KMS-11 (cell line): ENCODE measurements around the gene MAJIN.

ENCODE experiments used
- H2AFZ ChIP-seq: fragments of 200-600 bp; sonication (generic); 2 replicates; pipeline ENCODE4 v1.6.1; 2016; ENCODE audit warnings: antibody characterized with exemption, mixed run types, low read depth
- H3K27ac ChIP-seq: fragments of 200-600 bp; sonication (generic); 2 replicates; pipeline ENCODE4 v1.6.1; 2016; ENCODE audit warnings: mild to moderate bottlenecking, mixed run types
- H3K27me3 ChIP-seq: fragments of 200-600 bp; sonication (generic); 2 replicates; pipeline ENCODE4 v1.6.1; 2017; ENCODE audit warnings: mild to moderate bottlenecking, low read depth, mixed run types, moderate library complexity; ENCODE audit not compliant: insufficient read depth
- H3K36me3 ChIP-seq: fragments of 200-600 bp; sonication (generic); 2 replicates; pipeline ENCODE4 v1.6.1; 2017; ENCODE audit warnings: mild to moderate bottlenecking, mixed run types; ENCODE audit not compliant: insufficient read depth
- H3K4me1 ChIP-seq: fragments of 200-600 bp; sonication (generic); 2 replicates; pipeline ENCODE4 v1.6.1; 2016; ENCODE audit warnings: mild to moderate bottlenecking, low read depth, mixed run types; ENCODE audit not compliant: poor library complexity, severe bottlenecking
- H3K4me2 ChIP-seq: fragments of 200-600 bp; sonication (generic); 2 replicates; pipeline ENCODE4 v1.7.0; 2016; ENCODE audit warnings: mild to moderate bottlenecking, mixed run types
- H3K4me3 ChIP-seq: fragments of 200-600 bp; sonication (generic); IDR thresholded peaks from 2 replicates; pipeline ENCODE4 v1.6.1; 2017; ENCODE audit warnings: low read depth, low read length, mixed read lengths; ENCODE audit not compliant: insufficient read depth
- H3K79me2 ChIP-seq: fragments of 200-600 bp; sonication (generic); 2 replicates; pipeline ENCODE4 v1.6.1; 2016; ENCODE audit warnings: low read depth, mixed run types; ENCODE audit not compliant: insufficient read depth
- H3K9ac ChIP-seq: fragments of 200-600 bp; sonication (generic); 2 replicates; pipeline ENCODE4 v1.6.1; 2016; ENCODE audit warnings: mild to moderate bottlenecking, mixed run types
- H4K20me1 ChIP-seq: fragments of 200-600 bp; sonication (generic); 2 replicates; pipeline ENCODE4 v1.6.1; 2016; ENCODE audit warnings: mild to moderate bottlenecking, mixed run types; ENCODE audit not compliant: insufficient read depth
- TF ChIP-seq, protein P1 (sequence below): fragments of 200-600 bp; sonication (generic); conservative IDR thresholded peaks from 2 replicates; pipeline ENCODE4 v1.6.1; 2017; ENCODE audit warnings: low read depth, mild to moderate bottlenecking, antibody characterized with exemption, low read length, moderate library complexity, mixed read lengths

The MAJIN gene

GRCh38 chr11:64960719-64961118, 11.2 kb downstream of the MAJIN start:
- H3K9ac ChIP-seq: no peak overlapping the region
- H3K4me2 ChIP-seq: no peak overlapping the region
- no peaks in the 10 kb centered on the region for H4K20me1 ChIP-seq
- no peaks in the 10 kb centered on the region for H3K79me2 ChIP-seq
- H3K27ac ChIP-seq: no peak overlapping the region
- H3K4me3 ChIP-seq: no peak overlapping the region
- no peaks in the 10 kb centered on the region for H3K4me1 ChIP-seq
- no peaks in the 10 kb centered on the region for H3K36me3 ChIP-seq
- H3K27me3 ChIP-seq: no peaks in the 10 kb centered on the region
- no peak overlapping the region for H2AFZ ChIP-seq
- TF ChIP-seq, protein P1, sequence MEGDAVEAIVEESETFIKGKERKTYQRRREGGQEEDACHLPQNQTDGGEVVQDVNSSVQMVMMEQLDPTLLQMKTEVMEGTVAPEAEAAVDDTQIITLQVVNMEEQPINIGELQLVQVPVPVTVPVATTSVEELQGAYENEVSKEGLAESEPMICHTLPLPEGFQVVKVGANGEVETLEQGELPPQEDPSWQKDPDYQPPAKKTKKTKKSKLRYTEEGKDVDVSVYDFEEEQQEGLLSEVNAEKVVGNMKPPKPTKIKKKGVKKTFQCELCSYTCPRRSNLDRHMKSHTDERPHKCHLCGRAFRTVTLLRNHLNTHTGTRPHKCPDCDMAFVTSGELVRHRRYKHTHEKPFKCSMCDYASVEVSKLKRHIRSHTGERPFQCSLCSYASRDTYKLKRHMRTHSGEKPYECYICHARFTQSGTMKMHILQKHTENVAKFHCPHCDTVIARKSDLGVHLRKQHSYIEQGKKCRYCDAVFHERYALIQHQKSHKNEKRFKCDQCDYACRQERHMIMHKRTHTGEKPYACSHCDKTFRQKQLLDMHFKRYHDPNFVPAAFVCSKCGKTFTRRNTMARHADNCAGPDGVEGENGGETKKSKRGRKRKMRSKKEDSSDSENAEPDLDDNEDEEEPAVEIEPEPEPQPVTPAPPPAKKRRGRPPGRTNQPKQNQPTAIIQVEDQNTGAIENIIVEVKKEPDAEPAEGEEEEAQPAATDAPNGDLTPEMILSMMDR: no peak

- H3K4me1 ChIP-seq: no peaks in the 10 kb centered on the region
Observed at GRCh38 chr11:64959498-64959897, 12.4 kb downstream of the MAJIN start.

DNA sequence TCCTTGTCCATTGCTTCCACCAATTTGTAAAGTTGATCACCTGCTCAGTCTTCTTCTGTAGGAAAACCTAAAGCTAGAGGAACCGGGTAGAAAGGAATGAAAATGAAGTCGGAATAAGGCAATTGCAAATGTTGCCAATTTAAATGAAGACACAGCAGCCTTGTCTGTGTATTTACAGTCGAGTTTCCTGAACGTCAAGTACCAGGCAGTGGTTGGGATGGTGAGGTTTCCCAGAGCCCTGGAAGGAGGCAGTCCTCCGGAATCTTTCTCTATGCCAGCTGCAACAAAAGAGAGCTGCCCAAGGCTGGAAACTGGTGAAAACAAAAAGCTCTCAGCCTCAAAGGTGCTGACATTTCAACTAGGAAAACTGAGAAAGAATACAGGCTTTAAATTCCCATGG, 17.7 kb downstream of the MAJIN start:
- Histone ChIP-seq H3K4me3 (no peak overlapping the region), H3K4me1 (no peaks in the 10 kb centered on the region), H3K4me2 (no peak overlapping the region), H3K36me3 (no peaks in the 10 kb centered on the region), H3K27ac (no peak overlapping the region), H3K9ac (no peak overlapping the region), H3K79me2 (no peaks in the 10 kb centered on the region), H2AFZ (no peak overlapping the region), H3K27me3 (peaks cover 3% of the 10 kb centered on the region; the same call in 1 of the 2 replicates), H4K20me1 (no peaks in the 10 kb centered on the region)
- TF ChIP-seq, protein P1: no peak

More at GRCh38 chr11:64959498-64959897, 12.4 kb downstream of the MAJIN start:
- TF ChIP-seq, protein P1: no peak
- Histone ChIP-seq H3K27ac (no peak overlapping the region), H2AFZ (no peak overlapping the region), H3K4me2 (no peak overlapping the region), H3K4me3 (no peak overlapping the region), H4K20me1 (no peaks in the 10 kb centered on the region), H3K79me2 (no peaks in the 10 kb centered on the region), H3K27me3 (no peaks in the 10 kb centered on the region; the same call in 1 of the 2 replicates), H3K36me3 (no peaks in the 10 kb centered on the region), H3K9ac (no peak overlapping the region)

- Histone ChIP-seq H3K4me1 (no peaks in the 10 kb centered on the region), H3K27me3 (peaks cover 3% of the 10 kb centered on the region; the same call in 1 of the 2 replicates), H3K36me3 (no peaks in the 10 kb centered on the region), H3K79me2 (no peaks in the 10 kb centered on the region), H3K4me3 (no peak overlapping the region), H3K27ac (no peak overlapping the region), H3K9ac (no peak overlapping the region), H2AFZ (no peak overlapping the region), H3K4me2 (no peak overlapping the region), H4K20me1 (no peaks in the 10 kb centered on the region)
- TF ChIP-seq, protein P1: no peak
Observed at GRCh38 chr11:64951529-64951928, 20.4 kb downstream of the MAJIN start.
